Thyroid gland (tissue), 4 donors: ENCODE results near the gene RAI1. TPM values are rescaled to one million over a fixed set of nuclear protein-coding genes. Genes with fewer than 3 reads are reported as not detected.

ENCODE experiments used
- DNase-seq, 2 donors: peaks; one replicate each; pipeline ENCODE4 v3.0.0-alpha.2; 2019
- H3K27ac ChIP-seq, 3 donors: fragments of 200-600 bp; sonication (generic); 1 replicate in 2 of 3; 2 replicates in 1 of 3; pipeline ENCODE4 v1.5.1; 2016 to 2019; ENCODE audit warnings: mild to moderate bottlenecking in 1 of 3, moderate library complexity in 1 of 3
- H3K27me3 ChIP-seq: fragments of 200-600 bp; sonication (generic); one replicate; pipeline ENCODE4 v1.5.1; 2019
- H3K36me3 ChIP-seq, 2 donors: fragments of 200-600 bp; sonication (generic); one replicate each; pipeline ENCODE4 v1.5.1; 2016 to 2019
- H3K4me1 ChIP-seq, 2 donors: fragments of 200-600 bp; sonication (generic); one replicate each; pipeline ENCODE4 v1.5.1; 2017 to 2019
- H3K4me3 ChIP-seq, 3 donors: fragments of 200-600 bp; sonication (generic); replicated peaks in 1 of 3; 1 replicate in 2 of 3; 2 replicates in 1 of 3; pipeline ENCODE4 v1.5.1; 2016; ENCODE audit warnings: mild to moderate bottlenecking in 1 of 3
- H3K9me3 ChIP-seq: fragments of 200-600 bp; sonication (generic); one replicate; pipeline ENCODE4 v1.5.1; 2017
- POLR2A ChIP-seq, 2 donors: fragments of 450-650 bp; IDR thresholded peaks; one replicate each; pipeline ENCODE4 v1.6.1; 2017; ENCODE audit warnings: antibody characterized with exemption in 2 of 2, mild to moderate bottlenecking in 2 of 2, moderate library complexity in 1 of 2
- WGBS, 2 donors: methylation state at CpG; one replicate each; pipeline ENCODE4 v1.1.5; 2017; 5-methylcytosine and 5-hydroxymethylcytosine counted together
- intact Hi-C: fragments of 100-400 bp; cut with DNase I; formaldehyde crosslinking; loops from one replicate; pipeline ENCODE4 v1.15.1; 2023
- total RNA-seq, 4 donors: library from RNA; depleted of rRNA; stranded (reverse); fragments of >200 nt; gene quantifications; one replicate each; pipeline ENCODE4 v1.2.3, GENCODE V29; 2016
- TF ChIP-seq, protein P1 (sequence below), 6 experiments: fragments of 200-600 bp in 3 of 6; fragments of 450-650 bp in 3 of 6; sonication (generic) in 3 of 6; IDR thresholded peaks; one replicate each; pipeline ENCODE4 v1.5.1; 2016 to 2019; ENCODE audit warnings: antibody characterized with exemption in 6 of 6, mild to moderate bottlenecking in 2 of 6, inconsistent platforms in 1 of 6, moderate library complexity in 1 of 6

RAI1 gene
- total RNA-seq, 4 donors from 2014 or later: 19.1 to 52.3 (median 34.1) TPM

DNA sequence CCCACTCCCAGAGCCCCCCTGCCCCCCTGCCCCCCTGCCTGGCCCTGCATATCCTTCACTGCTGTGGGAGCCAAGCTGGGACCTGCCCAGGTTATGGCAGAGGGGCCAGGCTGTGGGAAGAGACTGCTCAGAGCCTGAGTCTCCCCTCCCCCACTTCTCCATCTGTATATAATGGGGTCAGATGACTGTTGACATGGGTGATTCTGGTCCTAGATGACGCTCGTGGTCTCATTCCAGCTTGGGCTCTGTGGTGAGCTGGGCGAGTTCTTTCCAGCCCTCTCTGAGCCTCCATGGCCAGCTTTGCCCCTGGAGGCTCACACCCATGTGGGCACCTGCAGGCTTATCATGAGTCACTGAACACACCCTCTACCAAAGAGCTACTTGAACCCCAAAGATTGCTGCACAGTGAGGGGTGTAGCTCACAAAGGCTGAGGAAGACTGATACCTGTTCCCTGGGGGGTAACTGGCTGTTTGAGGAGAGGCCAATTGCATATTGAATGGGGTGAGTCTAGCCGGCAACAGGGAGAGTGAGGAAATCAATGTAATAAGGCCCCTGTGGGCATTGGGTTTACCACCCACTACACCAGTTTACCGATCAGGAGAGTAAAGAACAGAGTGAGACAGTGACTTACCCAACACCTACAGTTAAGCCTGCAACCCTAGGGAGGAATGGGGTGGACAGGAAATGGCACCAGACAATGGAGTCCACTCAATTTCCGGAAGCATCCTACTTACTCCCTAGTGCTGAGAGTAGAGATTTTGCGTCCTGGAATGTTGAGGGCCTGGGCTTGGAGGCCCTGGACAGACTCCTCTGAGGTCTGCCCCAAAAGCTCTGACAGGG, 159.7 kb downstream of the RAI1 start:
- Histone ChIP-seq H3K9me3 (no peaks in the 10 kb centered on the region), H3K4me1 (peaks cover 82 to 89% of the 10 kb centered on the region in 2 donors), H3K36me3 (no peaks in the 10 kb centered on the region), H3K4me3 (peak overlapping the region in 1 of 3 donors; percentile 12), H3K27ac (peak overlapping the region; percentile 99), H3K27me3 (no peaks in the 10 kb centered on the region)
- TF ChIP-seq, protein P1, sequence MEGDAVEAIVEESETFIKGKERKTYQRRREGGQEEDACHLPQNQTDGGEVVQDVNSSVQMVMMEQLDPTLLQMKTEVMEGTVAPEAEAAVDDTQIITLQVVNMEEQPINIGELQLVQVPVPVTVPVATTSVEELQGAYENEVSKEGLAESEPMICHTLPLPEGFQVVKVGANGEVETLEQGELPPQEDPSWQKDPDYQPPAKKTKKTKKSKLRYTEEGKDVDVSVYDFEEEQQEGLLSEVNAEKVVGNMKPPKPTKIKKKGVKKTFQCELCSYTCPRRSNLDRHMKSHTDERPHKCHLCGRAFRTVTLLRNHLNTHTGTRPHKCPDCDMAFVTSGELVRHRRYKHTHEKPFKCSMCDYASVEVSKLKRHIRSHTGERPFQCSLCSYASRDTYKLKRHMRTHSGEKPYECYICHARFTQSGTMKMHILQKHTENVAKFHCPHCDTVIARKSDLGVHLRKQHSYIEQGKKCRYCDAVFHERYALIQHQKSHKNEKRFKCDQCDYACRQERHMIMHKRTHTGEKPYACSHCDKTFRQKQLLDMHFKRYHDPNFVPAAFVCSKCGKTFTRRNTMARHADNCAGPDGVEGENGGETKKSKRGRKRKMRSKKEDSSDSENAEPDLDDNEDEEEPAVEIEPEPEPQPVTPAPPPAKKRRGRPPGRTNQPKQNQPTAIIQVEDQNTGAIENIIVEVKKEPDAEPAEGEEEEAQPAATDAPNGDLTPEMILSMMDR (IDR thresholded peaks at IDR 0.05): no peak
- no peak for TF ChIP-seq POLR2A (IDR thresholded peaks at IDR 0.05)
- 26 to 43% methylated on average over 5 to 7 of the region's 7 CpGs for WGBS, 2 donors
- intact Hi-C loops: no loop called here
- DNase-seq: no peak

DNA sequence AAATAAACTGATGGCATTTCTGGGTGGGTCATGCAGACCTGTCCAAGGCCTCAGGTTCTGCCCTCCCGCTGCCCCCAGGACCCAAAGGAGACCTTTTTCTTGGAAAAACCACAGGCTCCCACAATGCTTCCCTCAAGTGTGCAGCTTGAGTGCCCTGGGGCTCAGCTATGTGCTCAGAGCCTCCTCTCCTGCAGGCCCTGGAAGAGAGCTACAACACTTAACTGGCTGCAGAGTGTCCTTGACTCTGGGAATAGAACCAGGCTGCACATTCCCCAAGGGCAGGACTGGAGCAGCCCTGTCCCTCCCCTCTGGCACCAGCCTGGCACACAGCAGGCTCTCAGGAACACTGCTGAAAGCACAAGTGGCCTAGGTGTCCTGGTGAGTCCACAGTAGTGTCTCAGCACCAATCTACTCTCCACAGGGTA, 160.4 kb downstream of the RAI1 start:
- WGBS, 2 donors: 14 to 17% methylated on average over 1 of the region's 1 CpG
- H3K36me3 ChIP-seq: peaks cover 2 to 4% of the 10 kb centered on the region in 2 donors
- peak; percentile 97 to 98 for DNase-seq
- H3K4me1 ChIP-seq: peaks cover 83 to 91% of the 10 kb centered on the region in 2 donors
- no peak overlapping the region for H3K4me3 ChIP-seq
- H3K27me3 ChIP-seq: no peaks in the 10 kb centered on the region
- H3K9me3 ChIP-seq: no peaks in the 10 kb centered on the region
- intact Hi-C loops: no loop called here
- TF ChIP-seq, protein P1 (IDR thresholded peaks at IDR 0.05): peak in 2 of 6 experiments; percentile 21 to 34
- peak in 1 of 2 donors; percentile 81 for TF ChIP-seq POLR2A (IDR thresholded peaks at IDR 0.05)
- H3K27ac ChIP-seq: peak overlapping the region; percentile 99

DNA sequence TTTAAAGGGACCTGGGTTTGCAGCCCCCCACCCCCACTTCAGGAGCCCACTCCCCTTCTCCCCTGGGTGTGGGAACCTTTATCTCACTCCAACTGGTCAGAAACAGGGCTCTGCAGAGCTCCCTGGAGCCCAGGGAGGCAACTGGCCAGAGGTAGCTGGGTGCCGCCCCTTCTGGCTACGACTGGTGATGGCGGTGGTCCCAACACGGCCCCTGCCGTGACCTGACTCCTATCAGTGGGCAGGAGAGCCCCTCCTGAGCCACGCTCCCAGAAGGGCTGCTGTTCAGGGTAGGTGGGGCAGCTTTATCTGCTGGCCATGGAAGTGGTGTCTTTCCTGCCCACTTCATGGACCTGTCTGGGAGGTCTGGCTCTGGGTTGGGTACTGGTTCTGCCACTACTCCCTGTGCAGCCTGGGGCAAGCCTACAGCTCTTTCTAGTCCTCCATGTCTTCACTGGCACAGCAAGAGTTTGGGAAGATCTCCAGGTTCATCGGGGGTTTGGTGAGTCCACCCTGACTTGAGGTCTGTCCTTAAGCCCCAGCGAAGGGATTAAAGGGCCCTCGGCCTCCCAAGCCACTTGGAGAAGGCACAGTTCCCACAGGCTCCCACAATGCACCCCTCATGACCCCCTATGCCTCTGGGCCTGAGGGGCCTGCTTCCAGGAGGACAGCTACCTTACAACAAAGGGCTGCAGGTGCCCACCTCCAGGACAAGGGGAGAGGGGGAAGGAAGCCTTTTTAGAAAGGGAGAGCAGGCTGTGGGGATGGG, 161.0 kb downstream of the RAI1 start:
- intact Hi-C loops: no loop called here
- WGBS, 2 donors: 37 to 54% methylated on average over 3 to 8 of the region's 9 CpGs
- peak in 1 of 2 donors; percentile 50 for DNase-seq
- Histone ChIP-seq H3K36me3 (peaks cover 9 to 11% of the 10 kb centered on the region in 2 donors), H3K4me1 (peaks cover 78 to 88% of the 10 kb centered on the region in 2 donors), H3K9me3 (no peaks in the 10 kb centered on the region), H3K27ac (peak overlapping the region; percentile 97 to 99 (median 99)), H3K4me3 (no peak overlapping the region), H3K27me3 (no peaks in the 10 kb centered on the region)
- no peak for TF ChIP-seq POLR2A (IDR thresholded peaks at IDR 0.05)
- TF ChIP-seq, protein P1 (IDR thresholded peaks at IDR 0.05): no peak

DNA sequence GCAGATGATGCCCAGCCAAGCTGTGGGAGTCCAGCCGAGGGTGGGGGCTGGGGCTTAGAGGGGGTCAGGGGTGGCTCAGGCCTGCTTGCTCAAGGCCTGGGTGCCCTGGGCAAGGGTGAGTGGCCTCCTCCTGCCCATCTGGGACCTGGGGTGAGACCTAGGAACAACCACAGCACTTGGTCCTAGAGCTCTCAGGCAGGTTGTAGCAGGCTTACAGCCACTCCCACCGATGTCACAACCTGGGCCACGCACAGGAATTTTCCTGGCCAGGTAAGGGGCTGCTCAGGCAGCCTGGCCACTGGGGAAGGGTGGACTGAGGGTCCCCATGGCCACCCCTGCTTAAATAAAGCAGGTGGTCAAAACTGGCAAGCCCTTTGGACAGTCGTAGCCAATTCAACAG, 161.8 kb downstream of the RAI1 start:
- TF ChIP-seq POLR2A (IDR thresholded peaks at IDR 0.05): peak in 1 of 2 donors; percentile 36
- TF ChIP-seq, protein P1 (IDR thresholded peaks at IDR 0.05): no peak
- intact Hi-C loops: no loop called here
- Histone ChIP-seq H3K27me3 (no peaks in the 10 kb centered on the region), H3K36me3 (peaks cover 9 to 13% of the 10 kb centered on the region in 2 donors), H3K4me1 (peaks cover 70 to 87% of the 10 kb centered on the region in 2 donors), H3K4me3 (no peak overlapping the region), H3K27ac (peak overlapping the region; percentile 97 to 99 (median 99)), H3K9me3 (no peaks in the 10 kb centered on the region)
- WGBS, 2 donors: 65 to 100% methylated on average over 1 to 2 of the region's 4 CpGs
- peak; percentile 67 to 72 for DNase-seq
